HL-60 (cell line): ENCODE results near the gene PRDX3.
A peak's percentile ranks its signal among the peaks of the same experiment; 100 is the strongest.

Experiments
- DNase-seq, 2 experiments: peaks; one replicate each; pipeline ENCODE4 v3.0.0-alpha.2; 2010 to 2020; ENCODE audit warnings: low read depth in 1 of 2, low spot score in 1 of 2
- H3K27ac ChIP-seq: fragments of 250-450 bp; sonication (Bioruptor Pico); replicated peaks from 2 replicates; pipeline ENCODE4 v1.5.1; 2020; ENCODE audit warnings: mild to moderate bottlenecking, moderate library complexity
- H3K27me3 ChIP-seq: fragments of 250-450 bp; sonication (Bioruptor Pico); 2 replicates; pipeline ENCODE4 v1.5.1; 2021; ENCODE audit warnings: mild to moderate bottlenecking, moderate library complexity; ENCODE audit not compliant: insufficient read depth, poor library complexity, severe bottlenecking
- H3K4me3 ChIP-seq: replicated peaks from 2 replicates; pipeline ENCODE4 v1.5.1; 2011; ENCODE audit warnings: mild to moderate bottlenecking, control low read depth, low read length; ENCODE audit not compliant: insufficient read depth
- GABPA ChIP-seq: IDR thresholded peaks from 2 replicates; pipeline ENCODE4 v1.6.1; 2012; ENCODE audit warnings: low read depth
- POLR2AphosphoS5 ChIP-seq: IDR thresholded peaks from 2 replicates; pipeline ENCODE4 v1.6.1; 2012; ENCODE audit warnings: low read depth
- SPI1 ChIP-seq: IDR thresholded peaks from 2 replicates; pipeline ENCODE4 v1.6.1; 2012; ENCODE audit warnings: low read depth, mild to moderate bottlenecking, borderline replicate concordance
- TF ChIP-seq, protein P1 (sequence below): IDR thresholded peaks from one replicate; pipeline ENCODE4 v1.5.1; 2011; ENCODE audit warnings: low read length, control low read depth, inconsistent platforms; ENCODE audit not compliant: insufficient read depth
- TF ChIP-seq, protein P2 (sequence below): IDR thresholded peaks from 2 replicates; pipeline ENCODE4 v1.6.1; 2012; ENCODE audit warnings: low read depth; ENCODE audit not compliant: insufficient replicate concordance

Gene PRDX3

DNA sequence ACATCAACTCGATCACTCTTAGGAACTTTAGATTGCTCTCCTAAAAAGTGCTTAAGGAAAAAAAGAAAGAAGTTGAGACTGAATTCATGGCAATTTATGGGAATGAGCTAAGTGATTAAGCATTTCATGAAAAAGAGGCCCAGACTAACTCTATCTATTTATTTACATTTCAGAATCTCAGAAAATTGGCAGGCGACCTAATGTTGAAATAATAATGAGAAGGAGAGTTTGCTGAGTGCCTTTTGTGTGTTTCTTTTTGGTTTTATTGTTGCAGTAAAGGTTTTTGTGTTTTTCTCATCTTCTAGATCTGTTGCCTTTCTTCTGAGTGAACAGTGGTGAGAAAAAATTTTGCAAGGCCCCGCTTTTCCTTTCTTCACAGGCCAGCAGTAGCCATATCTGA is 32.6 kb upstream of the PRDX3 start:
- TF ChIP-seq, protein P1, sequence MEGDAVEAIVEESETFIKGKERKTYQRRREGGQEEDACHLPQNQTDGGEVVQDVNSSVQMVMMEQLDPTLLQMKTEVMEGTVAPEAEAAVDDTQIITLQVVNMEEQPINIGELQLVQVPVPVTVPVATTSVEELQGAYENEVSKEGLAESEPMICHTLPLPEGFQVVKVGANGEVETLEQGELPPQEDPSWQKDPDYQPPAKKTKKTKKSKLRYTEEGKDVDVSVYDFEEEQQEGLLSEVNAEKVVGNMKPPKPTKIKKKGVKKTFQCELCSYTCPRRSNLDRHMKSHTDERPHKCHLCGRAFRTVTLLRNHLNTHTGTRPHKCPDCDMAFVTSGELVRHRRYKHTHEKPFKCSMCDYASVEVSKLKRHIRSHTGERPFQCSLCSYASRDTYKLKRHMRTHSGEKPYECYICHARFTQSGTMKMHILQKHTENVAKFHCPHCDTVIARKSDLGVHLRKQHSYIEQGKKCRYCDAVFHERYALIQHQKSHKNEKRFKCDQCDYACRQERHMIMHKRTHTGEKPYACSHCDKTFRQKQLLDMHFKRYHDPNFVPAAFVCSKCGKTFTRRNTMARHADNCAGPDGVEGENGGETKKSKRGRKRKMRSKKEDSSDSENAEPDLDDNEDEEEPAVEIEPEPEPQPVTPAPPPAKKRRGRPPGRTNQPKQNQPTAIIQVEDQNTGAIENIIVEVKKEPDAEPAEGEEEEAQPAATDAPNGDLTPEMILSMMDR = no peak
- TF ChIP-seq, protein P2, sequence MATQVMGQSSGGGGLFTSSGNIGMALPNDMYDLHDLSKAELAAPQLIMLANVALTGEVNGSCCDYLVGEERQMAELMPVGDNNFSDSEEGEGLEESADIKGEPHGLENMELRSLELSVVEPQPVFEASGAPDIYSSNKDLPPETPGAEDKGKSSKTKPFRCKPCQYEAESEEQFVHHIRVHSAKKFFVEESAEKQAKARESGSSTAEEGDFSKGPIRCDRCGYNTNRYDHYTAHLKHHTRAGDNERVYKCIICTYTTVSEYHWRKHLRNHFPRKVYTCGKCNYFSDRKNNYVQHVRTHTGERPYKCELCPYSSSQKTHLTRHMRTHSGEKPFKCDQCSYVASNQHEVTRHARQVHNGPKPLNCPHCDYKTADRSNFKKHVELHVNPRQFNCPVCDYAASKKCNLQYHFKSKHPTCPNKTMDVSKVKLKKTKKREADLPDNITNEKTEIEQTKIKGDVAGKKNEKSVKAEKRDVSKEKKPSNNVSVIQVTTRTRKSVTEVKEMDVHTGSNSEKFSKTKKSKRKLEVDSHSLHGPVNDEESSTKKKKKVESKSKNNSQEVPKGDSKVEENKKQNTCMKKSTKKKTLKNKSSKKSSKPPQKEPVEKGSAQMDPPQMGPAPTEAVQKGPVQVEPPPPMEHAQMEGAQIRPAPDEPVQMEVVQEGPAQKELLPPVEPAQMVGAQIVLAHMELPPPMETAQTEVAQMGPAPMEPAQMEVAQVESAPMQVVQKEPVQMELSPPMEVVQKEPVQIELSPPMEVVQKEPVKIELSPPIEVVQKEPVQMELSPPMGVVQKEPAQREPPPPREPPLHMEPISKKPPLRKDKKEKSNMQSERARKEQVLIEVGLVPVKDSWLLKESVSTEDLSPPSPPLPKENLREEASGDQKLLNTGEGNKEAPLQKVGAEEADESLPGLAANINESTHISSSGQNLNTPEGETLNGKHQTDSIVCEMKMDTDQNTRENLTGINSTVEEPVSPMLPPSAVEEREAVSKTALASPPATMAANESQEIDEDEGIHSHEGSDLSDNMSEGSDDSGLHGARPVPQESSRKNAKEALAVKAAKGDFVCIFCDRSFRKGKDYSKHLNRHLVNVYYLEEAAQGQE = no peak
- TF ChIP-seq POLR2AphosphoS5 = no peak
- TF ChIP-seq SPI1 = no peak
- no peak for TF ChIP-seq GABPA
- no peak overlapping the region for H3K4me3 ChIP-seq
- H3K27me3 ChIP-seq = peaks cover 12% of the 10 kb centered on the region
- H3K27ac ChIP-seq = no peak overlapping the region
- no peak for DNase-seq

DNA sequence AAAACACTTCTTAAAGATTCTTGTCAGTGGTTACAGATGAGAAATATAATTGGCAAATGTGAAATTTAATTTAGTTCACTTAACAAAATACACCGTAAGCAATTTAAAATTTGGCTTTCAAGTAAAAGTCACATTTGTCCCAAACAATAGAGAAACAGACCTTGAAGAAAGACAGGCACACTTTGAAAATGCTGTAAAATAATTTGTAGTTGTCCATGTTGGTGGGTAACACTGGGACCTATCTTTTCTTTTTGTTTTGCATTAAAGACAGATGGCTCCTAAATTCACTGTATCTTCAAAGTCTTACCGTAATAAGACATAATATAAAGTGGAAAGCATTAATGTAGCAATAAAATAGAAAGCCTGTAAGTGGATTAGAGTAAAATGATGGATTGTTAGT is 32.0 kb upstream of the PRDX3 start:
- TF ChIP-seq SPI1 = no peak
- no peak for TF ChIP-seq POLR2AphosphoS5
- TF ChIP-seq, protein P1 = no peak
- TF ChIP-seq GABPA = no peak
- TF ChIP-seq, protein P2 = no peak
- Histone ChIP-seq H3K27me3 (peaks cover 12% of the 10 kb centered on the region), H3K4me3 (no peak overlapping the region), H3K27ac (no peak overlapping the region)
- DNase-seq = no peak

DNA sequence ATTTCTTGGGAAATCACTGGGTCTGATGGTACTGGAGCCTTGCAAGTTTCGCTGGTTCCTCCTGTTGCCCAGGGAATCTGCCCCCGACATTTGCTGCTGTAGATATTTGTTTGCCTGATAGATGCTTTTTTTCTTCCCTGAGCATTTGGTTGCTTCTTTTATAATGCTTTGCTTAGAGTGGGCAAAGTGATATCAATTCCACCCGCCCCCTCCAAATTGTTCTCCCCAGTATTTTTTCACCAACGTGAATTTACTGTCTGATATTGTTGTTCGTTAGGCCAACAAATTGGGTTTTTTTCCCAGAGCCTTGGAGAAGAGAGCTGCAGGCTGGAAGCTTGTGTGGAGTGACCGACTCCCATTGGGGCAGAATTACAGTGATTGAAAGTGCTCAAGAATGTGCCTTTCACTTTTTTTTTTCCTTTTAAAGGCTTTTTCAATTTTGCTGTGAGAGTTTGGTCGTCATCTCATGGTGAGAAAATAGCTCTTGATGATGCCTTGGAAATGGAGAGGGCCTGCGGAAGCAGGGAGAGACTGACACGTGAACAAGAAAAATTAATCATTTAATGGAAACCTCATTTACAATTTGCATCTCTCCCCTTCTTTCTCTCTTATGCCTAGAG is 31.2 kb upstream of the PRDX3 start:
- Histone ChIP-seq H3K4me3 (no peak overlapping the region), H3K27me3 (peaks cover 12% of the 10 kb centered on the region), H3K27ac (no peak overlapping the region)
- no peak for TF ChIP-seq POLR2AphosphoS5
- DNase-seq = no peak

DNA sequence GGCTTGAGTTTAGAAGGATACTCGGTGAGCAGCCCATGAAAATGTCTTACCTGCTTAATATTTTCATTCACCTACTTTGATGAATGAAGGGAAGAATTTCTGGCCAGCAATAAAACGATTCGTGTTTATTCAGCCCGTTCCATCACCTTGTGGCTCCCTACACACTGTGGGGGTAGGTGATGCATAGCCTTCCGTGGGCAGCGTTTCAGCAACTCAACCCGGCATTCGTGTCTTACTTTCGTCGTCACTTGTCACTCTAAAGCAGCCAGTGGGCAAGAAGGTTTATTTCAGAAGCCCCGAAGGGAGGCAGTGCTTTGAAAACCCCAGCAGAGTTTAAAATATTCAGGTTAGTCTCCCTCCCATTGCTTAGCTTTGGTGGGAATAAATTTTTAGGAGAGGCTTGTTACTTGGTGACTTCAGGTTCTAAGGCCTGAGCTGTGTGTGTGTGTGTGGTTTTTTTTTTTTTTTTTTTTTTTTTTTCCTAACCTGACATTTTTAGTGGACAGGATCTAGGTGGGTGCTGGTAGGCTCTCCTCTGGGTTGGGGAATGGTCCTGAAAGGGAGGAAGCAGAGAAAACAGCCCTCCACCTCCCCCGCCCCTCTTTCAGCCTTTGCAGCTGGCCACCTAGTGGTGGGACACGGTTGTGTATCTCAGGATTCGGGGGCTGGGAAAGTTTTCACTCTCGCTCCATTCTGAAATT is 30.6 kb upstream of the PRDX3 start:
- H3K27ac ChIP-seq = no peak overlapping the region
- no peak overlapping the region for H3K4me3 ChIP-seq
- DNase-seq = peak in 1 of 2 experiments; percentile 42
- peaks cover 12% of the 10 kb centered on the region for H3K27me3 ChIP-seq
- TF ChIP-seq SPI1 (no peak), GABPA (no peak), POLR2AphosphoS5 (no peak)
- TF ChIP-seq, protein P2 = no peak
- TF ChIP-seq, protein P1 = peak; percentile 60
